NCI-H2029 (cell line): ENCODE measurements around the gene RWDD1.
"Not testable (repeated sequence)": the region's sequence is repeated elsewhere in the genome, so short reads cannot be mapped to it uniquely, and the experiment has no call there.

Experiments
- DNase-seq: peaks from one replicate; lab custom pipeline; 2025; lab: John Stamatoyannopoulos, UW

The RWDD1 gene

DNA sequence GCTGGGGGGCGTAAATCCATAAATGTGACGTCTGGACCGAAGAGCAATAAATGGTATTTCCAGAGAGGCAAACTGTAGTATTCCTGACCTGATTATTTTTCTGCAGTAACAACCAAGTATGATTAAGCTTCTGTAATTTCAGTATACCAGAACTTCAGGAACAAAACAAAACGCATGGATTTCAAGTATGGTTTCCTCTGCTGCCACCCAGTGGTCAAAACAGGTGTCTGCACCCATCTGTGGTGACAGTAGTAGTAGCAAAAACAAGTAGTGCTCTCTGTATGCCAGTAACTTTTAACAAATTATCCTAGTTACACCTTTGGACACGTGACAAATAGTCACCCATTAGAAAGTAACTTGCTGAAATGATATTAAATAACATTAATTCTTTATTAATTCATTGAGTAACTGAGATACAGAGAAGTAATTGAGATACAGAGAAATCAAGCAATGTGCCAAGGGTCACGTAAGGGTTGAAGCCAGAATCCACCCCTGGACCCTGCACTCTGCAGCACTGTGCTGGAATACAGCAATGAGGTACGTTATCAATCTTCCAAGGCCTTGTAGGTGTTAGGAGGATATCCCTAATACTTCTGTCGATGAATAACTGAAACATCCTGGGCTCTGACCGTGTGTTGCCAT, 9.8 kb upstream of the RWDD1 start:
- peak; percentile 98 for DNase-seq

DNA sequence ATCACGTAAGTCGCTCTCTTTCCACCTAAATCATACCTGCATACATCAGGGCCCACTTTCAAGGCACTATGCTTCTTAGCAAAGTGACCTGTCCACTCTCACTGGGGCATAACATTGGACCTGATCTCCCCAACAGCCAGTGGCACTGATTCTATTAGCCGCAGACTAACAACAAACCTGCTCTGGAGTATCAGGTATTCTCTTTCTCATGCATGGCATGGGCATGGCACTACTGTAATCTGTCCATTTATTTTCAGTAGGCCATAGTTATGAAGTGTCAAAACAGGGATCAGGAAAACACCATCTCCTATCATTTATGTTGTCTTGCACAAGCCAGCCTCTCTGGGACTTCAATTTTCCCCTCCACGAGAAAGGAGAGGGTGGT, 9.3 kb upstream of the RWDD1 start:
- DNase-seq, result no peak

DNA sequence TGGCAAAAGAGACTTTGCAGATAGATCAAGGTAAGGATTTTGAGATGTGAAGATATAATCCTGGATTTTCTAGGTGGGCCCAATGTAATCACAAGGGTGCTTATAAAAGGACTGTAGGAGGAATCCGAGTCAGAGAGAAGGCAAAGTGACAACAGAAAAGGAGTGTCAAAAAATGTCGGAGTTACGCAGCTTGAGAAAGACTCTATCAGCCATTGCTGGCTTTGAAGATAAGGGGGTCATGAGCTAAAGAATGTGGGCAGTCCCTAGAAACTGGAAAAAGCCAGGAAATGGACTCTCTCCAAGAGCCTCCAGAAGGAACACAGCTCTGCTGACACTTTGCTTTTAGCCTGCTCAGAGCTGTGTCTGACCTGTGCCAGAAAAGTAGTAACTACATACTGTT, 8.7 kb upstream of the RWDD1 start:
- DNase-seq, result no peak

DNA sequence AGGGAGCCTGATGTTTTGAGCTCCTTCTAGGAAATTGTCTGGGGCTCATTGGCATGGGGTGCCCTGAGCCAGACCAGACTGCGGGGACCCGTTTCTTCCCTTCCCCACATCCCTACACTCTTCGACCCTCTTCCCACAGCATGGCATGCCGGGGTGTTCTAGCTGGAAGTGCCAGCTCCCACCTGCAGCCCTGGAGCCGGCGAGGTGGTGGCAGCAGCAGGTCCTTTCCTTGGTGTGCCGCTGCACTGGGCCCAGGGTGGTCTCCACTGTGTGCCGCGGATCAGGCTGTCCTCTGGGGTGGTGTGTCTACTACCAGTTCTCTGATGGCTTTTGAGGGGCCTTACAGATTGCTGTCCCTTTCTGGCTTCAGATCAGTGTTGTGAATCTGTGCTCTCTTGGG, 7.5 kb upstream of the RWDD1 start:
- no peak for DNase-seq

DNA sequence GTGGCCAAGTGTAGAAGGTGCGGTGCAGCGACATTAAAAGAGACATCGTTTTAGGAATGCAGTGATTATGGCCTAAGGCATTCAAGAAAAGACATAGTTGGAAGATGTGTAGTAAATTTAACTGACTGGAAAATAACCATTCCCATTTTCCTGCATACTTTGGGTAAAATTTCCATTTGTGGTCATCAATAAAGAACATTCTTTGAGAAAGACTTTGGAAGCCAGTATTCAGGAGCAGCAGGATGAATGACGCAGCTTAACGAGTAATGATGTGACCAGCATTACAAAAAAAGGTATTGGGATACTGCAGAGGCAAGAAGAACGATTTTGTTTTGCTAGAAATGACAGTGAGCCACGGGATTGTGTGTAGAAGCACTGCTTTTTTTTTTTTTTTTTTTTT, 7.0 kb upstream of the RWDD1 start:
- DNase-seq, result no peak

DNA sequence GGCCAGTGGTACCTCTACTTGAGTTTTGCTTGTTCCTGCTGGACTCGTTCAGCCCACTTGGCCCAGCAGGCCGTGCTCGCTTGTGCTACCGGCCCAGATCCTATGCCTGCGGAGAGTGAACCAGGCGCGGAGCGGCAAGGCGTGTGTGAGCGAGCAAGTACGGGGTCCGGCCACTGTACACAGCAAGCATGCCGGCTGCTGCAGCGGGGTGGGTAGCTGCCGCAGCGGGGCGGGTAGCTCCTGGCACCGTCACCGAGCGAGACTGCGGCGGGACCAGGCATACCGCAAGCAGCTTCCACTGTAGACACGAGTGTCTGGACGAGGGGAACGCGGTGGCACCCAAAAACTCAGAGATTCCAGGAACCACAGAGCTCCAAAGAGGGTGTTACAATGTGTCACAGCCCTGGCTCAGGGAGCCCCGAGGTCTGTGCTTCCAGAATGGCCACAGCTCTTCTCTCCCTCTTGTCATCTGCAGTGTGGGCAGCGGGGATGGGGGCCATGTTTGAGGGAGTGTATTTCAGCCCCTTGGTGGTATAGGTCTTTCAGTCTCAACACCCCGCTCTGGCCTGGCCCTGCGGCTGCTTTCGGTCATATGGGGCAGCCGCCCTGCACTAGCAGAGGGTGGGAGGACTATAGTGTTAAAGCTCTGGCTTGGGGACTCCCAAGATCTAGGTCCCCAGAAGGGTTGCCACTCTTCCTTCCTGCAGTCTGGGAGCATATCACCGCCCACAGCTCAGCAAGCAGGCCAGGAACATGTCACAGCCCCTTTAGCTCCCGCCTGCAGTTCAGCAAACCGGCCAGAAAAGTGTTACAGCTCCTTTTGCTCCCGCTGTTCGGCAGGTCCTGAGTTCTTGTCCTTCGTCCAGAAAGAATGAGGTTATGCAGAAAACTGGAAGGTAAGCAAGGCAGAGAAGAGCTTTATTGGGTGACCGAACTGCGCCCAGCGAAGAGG, 6.1 kb upstream of the RWDD1 start:
- peak; percentile 75 for DNase-seq

DNA sequence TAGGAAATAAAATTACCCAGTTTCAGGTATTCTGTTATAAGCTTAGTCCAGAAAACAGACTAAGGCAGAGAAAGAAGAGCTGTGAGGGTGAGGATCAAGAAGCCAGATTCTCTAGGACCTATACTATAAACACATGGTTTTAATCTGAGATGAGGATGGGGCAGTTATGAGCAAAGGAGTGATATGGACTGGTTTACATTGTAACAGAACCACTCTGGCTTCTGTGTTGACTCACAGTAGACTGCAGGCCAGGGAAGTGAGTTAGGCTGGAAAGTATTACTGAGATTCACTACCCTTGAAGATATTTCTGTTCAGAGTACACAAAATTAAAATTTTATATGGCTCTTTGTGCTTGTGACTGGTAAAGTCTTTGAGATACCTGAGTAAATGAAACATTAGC, 3.2 kb upstream of the RWDD1 start:
- no peak for DNase-seq

DNA sequence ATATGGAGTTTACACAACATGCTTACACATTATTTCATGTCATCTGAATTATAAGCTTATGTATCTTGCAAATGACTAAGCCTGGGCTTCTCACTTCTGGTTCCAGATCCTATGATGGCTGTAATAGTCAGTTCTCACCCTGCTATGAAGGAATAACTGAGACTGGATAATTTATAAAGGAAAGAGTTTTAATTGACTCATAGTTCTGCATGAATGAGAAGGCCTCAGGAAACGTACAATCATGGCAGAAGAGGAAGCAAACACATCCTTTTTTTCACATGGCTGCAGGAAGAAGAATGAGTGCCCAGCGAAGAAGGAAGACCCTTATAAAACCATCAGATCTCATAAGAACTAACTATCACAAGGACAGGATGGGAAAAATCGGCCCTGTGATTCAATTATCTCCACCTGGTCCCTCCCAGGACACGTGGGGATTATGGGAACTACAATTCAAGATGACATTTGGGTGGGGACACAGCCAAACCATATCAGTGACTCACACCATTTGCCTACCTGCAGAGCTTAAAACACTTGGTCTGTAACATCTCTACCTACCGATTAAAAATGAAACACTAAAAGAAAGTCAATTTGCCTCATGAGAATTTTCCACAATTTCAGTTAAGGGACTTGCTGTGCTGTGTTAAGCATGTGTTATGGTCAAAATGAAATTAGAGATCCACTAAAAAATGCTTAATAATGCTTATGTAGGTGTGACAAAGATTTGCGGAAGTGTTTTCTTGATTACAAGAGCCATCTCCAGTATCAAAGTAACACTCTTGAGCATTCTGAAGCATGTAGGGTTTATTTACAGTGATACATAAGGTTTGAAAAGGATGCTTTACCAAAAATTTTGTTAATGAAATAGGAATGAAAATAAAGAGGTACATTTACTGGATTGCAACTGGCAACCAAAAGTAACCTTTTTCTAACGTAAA, 2.2 kb upstream of the RWDD1 start:
- DNase-seq, result no peak

DNA sequence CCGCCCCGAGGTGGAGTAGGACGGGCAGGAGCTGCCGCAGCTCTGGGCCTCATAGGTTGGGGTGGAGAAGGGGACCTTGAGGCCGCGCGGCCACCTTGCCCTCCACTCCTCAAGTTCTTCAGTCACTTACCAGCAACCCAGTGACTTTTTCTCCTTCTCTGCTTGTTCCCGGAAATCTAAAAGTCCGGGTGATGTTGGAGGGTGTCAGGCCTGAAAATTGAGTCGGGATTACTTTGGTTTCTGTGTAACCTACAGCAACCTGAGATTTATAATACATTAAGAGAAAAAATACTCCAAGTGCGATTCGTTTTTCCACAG, 338 bp downstream of the RWDD1 start:
- no peak for DNase-seq

DNA sequence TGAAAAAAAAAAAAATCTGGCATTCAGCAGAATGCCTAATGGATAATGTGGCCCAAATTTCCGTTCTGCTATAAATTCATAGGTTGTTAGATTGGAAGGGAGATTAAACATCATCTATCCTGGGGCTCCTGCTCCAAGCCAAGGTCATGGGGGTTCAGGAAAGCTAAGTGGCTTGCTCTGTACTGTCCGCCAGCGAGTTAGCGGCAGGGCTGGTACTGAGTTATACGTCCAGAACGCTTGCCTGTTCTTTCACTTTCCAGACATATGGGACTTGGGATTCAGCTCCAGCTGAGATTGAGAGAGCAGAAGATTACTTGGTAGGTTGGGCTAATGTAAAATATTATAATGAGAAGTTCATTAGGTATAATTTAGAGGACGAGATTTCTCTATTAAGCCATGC, 858 bp downstream of the RWDD1 start:
- peak; percentile 90 for DNase-seq

DNA sequence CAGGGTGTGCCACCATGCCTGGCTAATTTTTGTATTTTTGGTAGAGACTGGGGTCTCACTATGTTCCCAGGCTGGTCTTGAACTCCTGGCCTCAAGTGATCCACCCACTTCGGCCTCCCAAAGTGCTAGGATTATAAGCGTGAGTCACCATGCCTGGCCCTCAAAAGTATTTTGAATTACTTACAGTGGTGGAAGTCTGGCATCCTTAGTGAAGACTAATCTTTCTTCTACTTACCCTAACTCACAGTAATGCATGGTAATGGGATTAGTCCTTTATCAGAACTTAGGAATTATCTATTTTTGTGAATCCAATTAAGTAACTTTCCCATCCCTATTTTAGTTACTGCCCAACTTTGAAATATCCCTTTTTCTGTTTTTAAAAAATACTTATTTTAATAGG, 3.9 kb downstream of the RWDD1 start:
- DNase-seq, result no peak

DNA sequence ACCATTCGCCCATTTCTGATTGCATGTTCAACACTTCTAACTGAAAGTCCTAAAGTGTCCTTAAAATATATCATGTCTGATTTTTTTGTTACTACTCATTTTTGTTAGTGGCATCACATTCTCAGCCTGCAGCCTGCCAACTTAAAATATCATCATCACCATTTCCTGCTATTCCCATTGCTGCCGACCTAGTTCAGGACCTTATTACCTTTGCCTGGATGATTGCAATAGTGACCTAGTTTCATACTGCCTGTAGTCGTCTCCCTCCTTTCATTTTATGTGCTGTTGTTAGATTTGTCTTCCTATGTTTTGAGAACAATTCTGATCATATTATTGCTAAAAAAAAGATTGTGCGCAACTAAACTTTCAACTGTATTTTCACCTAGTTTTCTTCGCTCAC, 6.2 kb downstream of the RWDD1 start:
- DNase-seq, result no peak

DNA sequence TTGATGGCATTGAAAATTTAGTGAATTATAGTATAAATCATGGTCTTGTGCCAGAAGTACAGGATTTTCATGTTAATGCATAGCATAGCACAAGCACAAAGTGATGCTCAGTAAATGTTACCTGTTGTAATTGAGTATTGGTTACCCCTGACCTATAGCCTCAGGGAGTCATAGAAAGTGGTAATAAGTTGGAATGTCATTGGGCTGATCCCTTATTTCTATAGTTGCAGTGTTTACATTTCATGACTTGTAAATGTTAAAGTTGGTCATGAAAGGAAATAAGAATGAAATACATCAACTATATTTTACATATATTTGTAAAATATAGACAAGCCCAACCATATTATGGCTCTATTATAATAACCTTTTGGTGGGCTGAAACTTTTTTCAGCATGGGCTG, 7.0 kb downstream of the RWDD1 start:
- DNase-seq, result no peak

DNA sequence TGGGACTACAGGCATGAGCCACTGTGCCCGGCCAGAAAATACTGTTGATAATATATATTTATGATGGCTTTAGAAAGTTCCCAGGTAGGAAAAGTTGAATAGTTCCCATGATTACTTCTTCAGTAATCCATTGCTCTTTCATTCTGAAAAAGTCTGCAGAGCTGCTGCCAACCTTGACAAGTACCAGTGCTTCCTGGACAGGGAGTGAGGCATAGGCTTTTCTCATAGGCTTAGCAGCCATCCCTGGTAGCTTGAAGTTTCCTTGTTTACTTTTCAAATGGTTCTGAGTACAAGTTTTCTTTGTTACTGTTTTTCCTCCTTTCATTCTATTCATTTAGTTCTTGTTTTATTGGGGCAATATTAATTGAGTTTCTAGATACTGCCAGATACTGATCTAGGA, 7.8 kb downstream of the RWDD1 start:
- DNase-seq, result no peak

DNA sequence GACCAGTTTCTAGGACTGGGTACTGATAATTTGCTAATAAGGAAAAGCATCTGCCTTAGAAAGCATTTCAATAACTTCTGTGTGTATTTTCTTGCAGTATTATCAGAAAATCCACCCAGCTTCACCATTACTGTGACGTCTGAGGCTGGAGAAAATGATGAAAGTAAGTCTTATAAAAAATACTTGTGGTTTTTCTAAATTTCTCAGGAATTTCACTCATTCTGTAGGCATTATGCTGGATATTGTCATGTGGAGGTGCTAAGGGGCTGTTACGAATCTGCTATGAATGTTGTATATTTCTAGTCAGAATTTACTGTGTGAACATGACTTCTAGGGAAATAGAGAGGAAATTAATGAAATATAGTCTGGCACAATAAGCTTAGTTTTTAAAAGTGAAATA, 8.9 kb downstream of the RWDD1 start:
- no peak for DNase-seq

DNA sequence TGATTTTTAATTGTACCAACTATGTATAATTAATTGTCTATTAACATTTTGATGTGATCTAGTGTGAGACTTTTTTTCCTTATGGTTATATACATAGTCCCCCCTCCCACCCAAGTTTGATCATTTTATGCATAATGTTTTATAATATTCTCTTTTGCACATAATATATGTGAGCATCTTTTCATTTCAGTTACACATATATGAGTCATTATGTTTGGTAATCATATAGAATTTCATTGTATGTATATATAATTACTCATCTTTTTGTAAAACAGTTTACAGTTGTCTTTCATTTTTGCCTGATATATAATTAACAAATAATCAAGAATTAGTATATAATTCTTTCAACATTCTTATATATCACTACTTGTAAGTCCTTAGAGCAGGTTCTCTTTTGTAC, 15.0 kb downstream of the RWDD1 start:
- no peak for DNase-seq

DNA sequence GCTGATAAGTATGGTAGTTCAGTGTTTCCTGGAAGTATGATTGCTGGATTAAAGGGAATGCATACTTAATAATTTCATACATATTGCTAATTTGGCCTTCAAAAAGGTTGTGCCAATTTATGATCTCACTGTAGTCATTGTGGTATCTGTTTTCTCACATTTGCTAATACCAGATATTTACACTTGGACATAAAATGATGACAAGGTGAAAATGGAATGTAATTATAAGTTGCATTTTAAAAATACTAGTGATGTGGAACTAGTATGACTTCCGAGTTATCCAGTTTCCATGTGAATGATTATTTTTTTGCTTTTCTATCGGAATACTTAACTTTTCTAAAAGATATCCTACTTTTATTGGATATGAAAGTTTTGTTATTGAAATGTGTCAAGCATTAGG, 15.4 kb downstream of the RWDD1 start:
- DNase-seq, result no peak

DNA sequence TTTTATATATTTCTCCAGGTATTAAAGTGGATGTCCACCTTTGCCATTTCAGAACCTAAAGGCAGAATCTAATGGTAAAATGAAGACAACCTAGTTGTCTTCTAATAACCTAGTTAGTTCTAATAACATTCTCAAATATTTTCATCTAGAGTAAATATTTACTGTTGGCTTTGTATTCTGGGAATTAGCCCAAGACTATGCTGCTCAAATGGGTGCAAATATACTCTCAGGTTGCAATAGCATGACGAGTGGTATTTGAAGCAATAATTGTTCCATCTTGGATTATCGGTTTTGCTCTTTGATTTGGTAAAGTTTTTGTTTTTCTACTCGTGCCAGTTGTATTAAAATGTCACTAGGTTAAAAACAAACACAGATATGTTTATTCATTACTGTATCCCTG, 23.9 kb downstream of the RWDD1 start:
- peak; percentile 84 for DNase-seq

DNA sequence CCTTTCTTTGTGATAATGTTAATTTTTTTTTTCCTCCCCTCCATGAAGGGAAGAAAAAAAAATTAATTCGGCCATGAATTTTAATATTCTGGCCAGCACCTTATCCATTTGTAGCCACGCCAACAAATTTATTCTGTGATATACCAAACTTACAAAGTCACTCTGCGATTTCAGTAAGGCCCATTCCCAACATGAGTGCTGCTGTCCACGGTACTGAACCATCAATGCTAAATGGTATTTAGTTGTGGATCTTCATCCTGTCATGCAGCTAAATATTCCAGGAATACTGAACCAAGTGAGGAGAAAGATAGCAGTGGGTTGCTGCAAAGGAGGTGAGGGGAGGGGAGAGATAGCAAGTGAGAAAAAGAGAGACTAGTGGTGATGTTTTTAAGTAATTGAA, 25.5 kb downstream of the RWDD1 start:
- no peak for DNase-seq

DNA sequence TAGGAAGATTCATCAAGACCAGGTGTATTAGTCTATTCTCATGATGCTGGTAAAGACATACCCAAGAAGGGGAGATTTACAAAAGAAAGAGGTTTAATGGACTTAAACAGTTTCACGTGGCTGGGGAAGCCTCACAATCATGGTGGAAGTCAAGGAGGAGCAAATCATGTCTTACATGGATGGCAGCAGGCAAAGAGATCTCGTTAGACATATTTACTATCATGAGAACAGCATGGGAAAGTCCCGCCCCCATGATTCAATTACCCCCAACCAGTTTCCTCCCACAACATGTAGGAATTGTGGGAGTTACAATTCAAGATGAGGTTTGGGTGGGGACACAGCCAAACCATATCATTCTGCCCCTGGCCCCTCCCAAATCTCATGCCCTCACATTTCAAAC, 32.6 kb downstream of the RWDD1 start:
- DNase-seq, result not testable (repeated sequence)

DNA sequence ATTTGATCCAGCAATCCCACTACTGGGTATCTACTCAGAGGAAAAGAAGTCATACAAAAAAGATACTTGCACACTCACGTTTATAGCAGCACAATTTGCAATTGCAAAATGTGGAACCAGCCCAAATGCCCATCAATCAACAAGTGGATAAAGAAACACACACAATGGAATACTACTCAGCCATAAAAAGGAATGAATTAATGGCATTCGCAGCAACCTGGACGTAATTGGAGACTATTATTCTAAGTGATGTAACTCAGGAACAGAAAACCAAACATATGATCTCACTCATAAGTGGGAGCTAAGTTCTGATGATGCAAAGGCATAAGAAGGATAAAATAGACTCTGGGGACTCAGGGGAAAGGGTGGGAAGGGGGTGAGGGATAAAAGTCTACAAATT, 33.6 kb downstream of the RWDD1 start:
- peak; percentile 37 for DNase-seq

DNA sequence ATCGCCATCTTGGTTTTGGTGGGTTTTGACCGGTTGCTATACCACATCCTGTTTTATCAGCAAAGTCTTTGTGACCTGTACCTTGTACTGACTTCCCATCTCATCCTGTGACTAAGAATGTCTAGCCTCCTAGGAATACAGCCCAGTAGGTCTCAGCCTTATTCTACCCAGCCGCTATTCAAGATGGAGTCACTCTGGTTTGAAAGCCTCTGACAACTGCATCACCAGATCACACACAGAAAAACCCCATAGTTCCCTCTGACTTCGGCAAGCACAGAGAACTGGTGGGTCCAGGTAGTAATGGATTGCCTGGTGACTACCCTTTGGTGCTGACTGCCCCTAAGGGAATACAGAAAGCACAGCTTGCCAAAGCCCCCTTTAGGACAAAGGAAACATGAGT, 34.6 kb downstream of the RWDD1 start:
- no peak for DNase-seq

DNA sequence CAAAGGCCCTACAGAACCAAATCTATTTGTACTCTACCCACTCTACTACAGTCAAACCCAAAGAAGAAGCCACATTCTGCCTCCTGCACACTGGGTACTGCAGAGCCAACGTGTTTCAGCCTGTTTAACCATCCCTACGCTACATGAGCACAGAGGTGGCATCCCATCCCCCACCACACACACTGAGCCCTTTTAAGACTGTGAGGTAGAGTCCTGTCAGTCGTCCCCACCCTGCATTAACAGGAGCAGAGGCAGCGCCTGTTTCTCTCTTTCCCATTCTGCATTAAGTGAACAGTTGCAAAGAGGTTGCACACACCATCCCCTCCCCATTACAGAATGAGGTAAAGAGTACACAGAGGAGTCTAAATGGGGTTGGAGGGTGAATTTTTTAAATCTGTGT, 39.8 kb downstream of the RWDD1 start:
- DNase-seq, result no peak
